HEK293 (cell line): ENCODE data around the gene DTNA.

Experiments
- CTCF ChIP-seq: fragments of 450-650 bp; formaldehyde crosslinking; IDR thresholded peaks from 2 replicates; pipeline ENCODE4 v1.5.1; 2016; ENCODE audit warnings: missing biosample characterization, missing genetic modification characterization
- ZNF223 ChIP-seq: fragments of 450-650 bp; formaldehyde crosslinking; IDR thresholded peaks from 2 replicates; pipeline ENCODE4 v1.5.1; 2016; ENCODE audit warnings: missing biosample characterization, missing genetic modification characterization
- ZNF266 ChIP-seq: fragments of 450-650 bp; formaldehyde crosslinking; IDR thresholded peaks from 2 replicates; pipeline ENCODE4 v1.5.1; 2016; ENCODE audit warnings: missing biosample characterization, missing genetic modification characterization, low read depth
- ZNF274 ChIP-seq, 2 experiments: fragments of 200-500 bp in 1 of 2; fragments of 450-650 bp in 1 of 2; sonication (Bioruptor generic) in 1 of 2; formaldehyde crosslinking in 1 of 2; IDR thresholded peaks; 2 replicates each; pipeline versions ENCODE4 v1.5.1 to v1.6.1; 2014 to 2016; ENCODE audit warnings: borderline replicate concordance in 1 of 2, inconsistent platforms in 1 of 2, low read length in 1 of 2, missing biosample characterization in 1 of 2, missing genetic modification characterization in 1 of 2
- ZNF423 ChIP-seq: fragments of 450-650 bp; formaldehyde crosslinking; IDR thresholded peaks from 2 replicates; pipeline ENCODE4 v1.5.1; 2016; ENCODE audit warnings: missing biosample characterization, missing genetic modification characterization
- ZNF792 ChIP-seq: fragments of 450-650 bp; formaldehyde crosslinking; IDR thresholded peaks from 2 replicates; pipeline ENCODE4 v1.5.1; 2016; ENCODE audit warnings: missing biosample characterization, missing genetic modification characterization
- ZNF843 ChIP-seq: fragments of 450-650 bp; formaldehyde crosslinking; IDR thresholded peaks from 2 replicates; pipeline ENCODE4 v1.5.1; 2016; ENCODE audit warnings: missing biosample characterization, missing genetic modification characterization
- ZSCAN30 ChIP-seq: fragments of 450-650 bp; IDR thresholded peaks from 2 replicates; pipeline ENCODE4 v1.5.1; 2018; ENCODE audit warnings: missing biosample characterization, mild to moderate bottlenecking, missing genetic modification characterization, moderate library complexity
- TF ChIP-seq, protein P1 (sequence below): fragments of 450-650 bp; formaldehyde crosslinking; IDR thresholded peaks from 2 replicates; pipeline ENCODE4 v1.5.1; 2016; ENCODE audit warnings: missing biosample characterization, missing genetic modification characterization
- TF ChIP-seq, protein P2 (sequence below): fragments of 450-650 bp; formaldehyde crosslinking; IDR thresholded peaks from 2 replicates; pipeline ENCODE4 v1.5.1; 2016; ENCODE audit warnings: missing biosample characterization, missing genetic modification characterization

GRCh38 chr18:34857320-34857719 is 147.2 kb downstream of the DTNA start:
- TF ChIP-seq ZNF274 (IDR thresholded peaks at IDR 0.05; ENCODE audit: low read length) (no peak), ZNF274 (tag by site-specific recombination; IDR thresholded peaks at IDR 0.05; ENCODE audit: borderline replicate concordance) (no peak), CTCF (tag by site-specific recombination) (no peak), ZNF223 (tag by site-specific recombination) (no peak), ZNF792 (no peak), ZNF423 (tag by site-specific recombination) (no peak), ZNF266 (tag by site-specific recombination) (no peak), ZSCAN30 (tag by site-specific recombination) (no peak), ZNF843 (tag by site-specific recombination) (no peak)
- TF ChIP-seq, protein P1, sequence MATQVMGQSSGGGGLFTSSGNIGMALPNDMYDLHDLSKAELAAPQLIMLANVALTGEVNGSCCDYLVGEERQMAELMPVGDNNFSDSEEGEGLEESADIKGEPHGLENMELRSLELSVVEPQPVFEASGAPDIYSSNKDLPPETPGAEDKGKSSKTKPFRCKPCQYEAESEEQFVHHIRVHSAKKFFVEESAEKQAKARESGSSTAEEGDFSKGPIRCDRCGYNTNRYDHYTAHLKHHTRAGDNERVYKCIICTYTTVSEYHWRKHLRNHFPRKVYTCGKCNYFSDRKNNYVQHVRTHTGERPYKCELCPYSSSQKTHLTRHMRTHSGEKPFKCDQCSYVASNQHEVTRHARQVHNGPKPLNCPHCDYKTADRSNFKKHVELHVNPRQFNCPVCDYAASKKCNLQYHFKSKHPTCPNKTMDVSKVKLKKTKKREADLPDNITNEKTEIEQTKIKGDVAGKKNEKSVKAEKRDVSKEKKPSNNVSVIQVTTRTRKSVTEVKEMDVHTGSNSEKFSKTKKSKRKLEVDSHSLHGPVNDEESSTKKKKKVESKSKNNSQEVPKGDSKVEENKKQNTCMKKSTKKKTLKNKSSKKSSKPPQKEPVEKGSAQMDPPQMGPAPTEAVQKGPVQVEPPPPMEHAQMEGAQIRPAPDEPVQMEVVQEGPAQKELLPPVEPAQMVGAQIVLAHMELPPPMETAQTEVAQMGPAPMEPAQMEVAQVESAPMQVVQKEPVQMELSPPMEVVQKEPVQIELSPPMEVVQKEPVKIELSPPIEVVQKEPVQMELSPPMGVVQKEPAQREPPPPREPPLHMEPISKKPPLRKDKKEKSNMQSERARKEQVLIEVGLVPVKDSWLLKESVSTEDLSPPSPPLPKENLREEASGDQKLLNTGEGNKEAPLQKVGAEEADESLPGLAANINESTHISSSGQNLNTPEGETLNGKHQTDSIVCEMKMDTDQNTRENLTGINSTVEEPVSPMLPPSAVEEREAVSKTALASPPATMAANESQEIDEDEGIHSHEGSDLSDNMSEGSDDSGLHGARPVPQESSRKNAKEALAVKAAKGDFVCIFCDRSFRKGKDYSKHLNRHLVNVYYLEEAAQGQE (tag by site-specific recombination), result no peak
- TF ChIP-seq, protein P2, sequence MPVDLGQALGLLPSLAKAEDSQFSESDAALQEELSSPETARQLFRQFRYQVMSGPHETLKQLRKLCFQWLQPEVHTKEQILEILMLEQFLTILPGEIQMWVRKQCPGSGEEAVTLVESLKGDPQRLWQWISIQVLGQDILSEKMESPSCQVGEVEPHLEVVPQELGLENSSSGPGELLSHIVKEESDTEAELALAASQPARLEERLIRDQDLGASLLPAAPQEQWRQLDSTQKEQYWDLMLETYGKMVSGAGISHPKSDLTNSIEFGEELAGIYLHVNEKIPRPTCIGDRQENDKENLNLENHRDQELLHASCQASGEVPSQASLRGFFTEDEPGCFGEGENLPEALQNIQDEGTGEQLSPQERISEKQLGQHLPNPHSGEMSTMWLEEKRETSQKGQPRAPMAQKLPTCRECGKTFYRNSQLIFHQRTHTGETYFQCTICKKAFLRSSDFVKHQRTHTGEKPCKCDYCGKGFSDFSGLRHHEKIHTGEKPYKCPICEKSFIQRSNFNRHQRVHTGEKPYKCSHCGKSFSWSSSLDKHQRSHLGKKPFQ, result no peak
